Heart left ventricle (tissue), 13 donors: ENCODE results near the gene GNAS.

Experiments
- CTCF ChIP-seq, 12 donors: fragments of 200-600 bp; sonication (generic) in 4 of 12; IDR thresholded peaks; one replicate each; pipeline versions ENCODE4 v1.5.0 to v1.8.0; 2018 to 2022; ENCODE audit warnings: antibody characterized with exemption in 12 of 12, mild to moderate bottlenecking in 5 of 12
- POLR2A ChIP-seq, 2 donors: fragments of 450-650 bp; IDR thresholded peaks; one replicate each; pipeline ENCODE4 v1.6.1; 2017; ENCODE audit warnings: antibody characterized with exemption in 2 of 2, mild to moderate bottlenecking in 2 of 2, moderate library complexity in 2 of 2
- donor health status: ischemic (EF 13 %, LVEDD 7.1; RV severe dilation, severe dysfunction).
- donor health status: DM: no; HTN: yes; CAD: no.
- donor health status: DM: no; HTN: no; CAD: no.
- donor health status: ischemic (EF 25% LVEDD 6.9; RV normal size, moderate dysfunction).
- donor health status: ischemic (EF 25% LVEDD 5.7; RV mildly dilated, moderate dysfunction).
- donor health status: ischemic (EF 35%, LVEDD 5.7; RV mildly dilated, moderate dysfunction).
- donor health status: nonischemic (EF 11% LVEDD 7.7; RV severe dilation, severe dysfunction).
- donor health status: DM: yes; HTN: yes; CAD: no.
- donor health status: PGD.
- donor health status: ischemic (EF 29% LVEDD 5.4; RV normal size, mild dysfunction).
- donor health status: nonischemic (EF 23%, LVEDD 6.1; RV moderate dilation, normal function).

GRCh38 chr20:58825450-58825849 lies 27.1 kb upstream of the GNAS start:
- no peak for TF ChIP-seq CTCF (IDR thresholded peaks at IDR 0.05)
- no peak for TF ChIP-seq POLR2A (IDR thresholded peaks at IDR 0.05)
